Osteocyte (in vitro differentiated cells): ENCODE data around the gene VRK1. TPM values are rescaled to one million over a fixed set of nuclear protein-coding genes. Genes with fewer than 3 reads are reported as not detected.

ENCODE experiments used
- DNase-seq: peaks from one replicate; pipeline ENCODE4 v3.0.0; 2021; ENCODE audit warnings: mixed read lengths; ENCODE audit not compliant: unreplicated experiment; ENCODE audit errors: extremely low spot score
- H3K27ac Mint-ChIP-seq: one replicate; pipeline ENCODE4 v1.8.0; 2021; ENCODE audit warnings: mild to moderate bottlenecking, mixed read lengths; ENCODE audit not compliant: unreplicated experiment
- H3K27me3 Mint-ChIP-seq: one replicate; pipeline ENCODE4 v1.8.0; 2021; ENCODE audit warnings: mixed read lengths; ENCODE audit not compliant: unreplicated experiment
- H3K36me3 Mint-ChIP-seq: one replicate; pipeline ENCODE4 v1.8.0; 2021; ENCODE audit warnings: mixed read lengths; ENCODE audit not compliant: unreplicated experiment
- H3K4me1 Mint-ChIP-seq: one replicate; pipeline ENCODE4 v1.8.0; 2021; ENCODE audit warnings: mixed read lengths; ENCODE audit not compliant: unreplicated experiment
- H3K4me3 Mint-ChIP-seq: one replicate; pipeline ENCODE4 v1.8.0; 2021; ENCODE audit warnings: mild to moderate bottlenecking, moderate library complexity, mixed read lengths; ENCODE audit not compliant: unreplicated experiment
- H3K9me3 Mint-ChIP-seq: one replicate; pipeline ENCODE4 v1.8.0; 2021; ENCODE audit warnings: mixed read lengths; ENCODE audit not compliant: unreplicated experiment
- total RNA-seq: library from RNA; stranded (reverse); gene quantifications from 2 replicates; pipeline ENCODE4 v1.2.1, GENCODE V29; 2021
- TF ChIP-seq, protein P1 (sequence below): fragments of 200-600 bp; sonication (generic); IDR thresholded peaks from 2 replicates; pipeline ENCODE4 v1.5.0; 2021; ENCODE audit warnings: antibody characterized with exemption, mild to moderate bottlenecking, moderate library complexity

The VRK1 gene
- total RNA-seq, 1 donor from 2014 or later, result 10.6 TPM

GRCh38 chr14:96861568-96862310 is 64.6 kb downstream of the VRK1 start:
- Mint-ChIP-seq H3K4me1 (no peaks in the 10 kb centered on the region), H3K27ac (no peak overlapping the region), H3K4me3 (no peak overlapping the region), H3K9me3 (no peaks in the 10 kb centered on the region), H3K27me3 (no peaks in the 10 kb centered on the region), H3K36me3 (peaks cover 4% of the 10 kb centered on the region)
- DNase-seq, result no peak
- TF ChIP-seq, protein P1, sequence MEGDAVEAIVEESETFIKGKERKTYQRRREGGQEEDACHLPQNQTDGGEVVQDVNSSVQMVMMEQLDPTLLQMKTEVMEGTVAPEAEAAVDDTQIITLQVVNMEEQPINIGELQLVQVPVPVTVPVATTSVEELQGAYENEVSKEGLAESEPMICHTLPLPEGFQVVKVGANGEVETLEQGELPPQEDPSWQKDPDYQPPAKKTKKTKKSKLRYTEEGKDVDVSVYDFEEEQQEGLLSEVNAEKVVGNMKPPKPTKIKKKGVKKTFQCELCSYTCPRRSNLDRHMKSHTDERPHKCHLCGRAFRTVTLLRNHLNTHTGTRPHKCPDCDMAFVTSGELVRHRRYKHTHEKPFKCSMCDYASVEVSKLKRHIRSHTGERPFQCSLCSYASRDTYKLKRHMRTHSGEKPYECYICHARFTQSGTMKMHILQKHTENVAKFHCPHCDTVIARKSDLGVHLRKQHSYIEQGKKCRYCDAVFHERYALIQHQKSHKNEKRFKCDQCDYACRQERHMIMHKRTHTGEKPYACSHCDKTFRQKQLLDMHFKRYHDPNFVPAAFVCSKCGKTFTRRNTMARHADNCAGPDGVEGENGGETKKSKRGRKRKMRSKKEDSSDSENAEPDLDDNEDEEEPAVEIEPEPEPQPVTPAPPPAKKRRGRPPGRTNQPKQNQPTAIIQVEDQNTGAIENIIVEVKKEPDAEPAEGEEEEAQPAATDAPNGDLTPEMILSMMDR, result no peak

DNA sequence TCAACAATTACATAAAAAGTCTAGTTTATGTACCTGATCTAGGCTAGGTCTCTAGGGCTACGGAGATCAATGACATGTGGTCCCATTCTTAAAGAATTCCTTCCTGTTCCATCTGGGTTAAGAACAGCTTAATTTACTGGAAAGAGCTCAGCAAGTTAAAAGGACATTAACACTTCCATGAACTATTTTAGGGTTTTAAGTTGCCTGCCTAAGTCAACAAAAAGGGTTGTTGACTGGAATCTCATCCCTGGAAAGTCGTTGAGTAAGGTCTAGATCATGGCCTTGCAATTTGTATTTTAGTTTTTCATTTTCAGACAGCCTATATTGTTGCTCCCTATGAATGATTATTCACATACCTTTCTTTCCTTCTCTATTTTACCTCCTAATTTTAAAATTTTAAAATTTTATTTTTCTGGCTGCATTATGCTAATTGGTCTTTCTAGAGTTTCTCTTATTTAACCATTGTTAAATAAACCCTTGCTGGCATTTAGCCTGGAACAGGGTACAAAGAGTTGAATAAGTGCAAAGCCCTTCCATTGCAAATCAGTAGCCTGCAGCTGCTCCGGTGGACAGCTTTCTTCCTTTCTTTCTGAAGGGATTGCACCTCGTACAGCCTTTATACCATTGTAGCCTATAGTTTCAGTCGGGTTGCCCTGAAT is 66.3 kb downstream of the VRK1 start:
- no peak overlapping the region for H3K27ac Mint-ChIP-seq
- no peak overlapping the region for H3K4me3 Mint-ChIP-seq
- DNase-seq, result no peak
- H3K9me3 Mint-ChIP-seq, result no peaks in the 10 kb centered on the region
- H3K4me1 Mint-ChIP-seq, result no peaks in the 10 kb centered on the region
- H3K36me3 Mint-ChIP-seq, result peaks cover 4% of the 10 kb centered on the region
- TF ChIP-seq, protein P1, result no peak
- no peaks in the 10 kb centered on the region for H3K27me3 Mint-ChIP-seq

GRCh38 chr14:96863986-96864330 is 66.8 kb downstream of the VRK1 start:
- H3K27me3 Mint-ChIP-seq, result no peaks in the 10 kb centered on the region
- DNase-seq, result no peak
- no peak overlapping the region for H3K4me3 Mint-ChIP-seq
- no peaks in the 10 kb centered on the region for H3K9me3 Mint-ChIP-seq
- no peaks in the 10 kb centered on the region for H3K4me1 Mint-ChIP-seq
- TF ChIP-seq, protein P1, result no peak
- no peak overlapping the region for H3K27ac Mint-ChIP-seq
- H3K36me3 Mint-ChIP-seq, result peaks cover 4% of the 10 kb centered on the region

GRCh38 chr14:96867634-96868033 is 70.5 kb downstream of the VRK1 start:
- Mint-ChIP-seq H3K4me3 (no peak overlapping the region), H3K36me3 (peaks cover 4% of the 10 kb centered on the region), H3K9me3 (no peaks in the 10 kb centered on the region), H3K27ac (no peak overlapping the region), H3K27me3 (no peaks in the 10 kb centered on the region), H3K4me1 (no peaks in the 10 kb centered on the region)
- TF ChIP-seq, protein P1, result no peak
- DNase-seq, result no peak

DNA sequence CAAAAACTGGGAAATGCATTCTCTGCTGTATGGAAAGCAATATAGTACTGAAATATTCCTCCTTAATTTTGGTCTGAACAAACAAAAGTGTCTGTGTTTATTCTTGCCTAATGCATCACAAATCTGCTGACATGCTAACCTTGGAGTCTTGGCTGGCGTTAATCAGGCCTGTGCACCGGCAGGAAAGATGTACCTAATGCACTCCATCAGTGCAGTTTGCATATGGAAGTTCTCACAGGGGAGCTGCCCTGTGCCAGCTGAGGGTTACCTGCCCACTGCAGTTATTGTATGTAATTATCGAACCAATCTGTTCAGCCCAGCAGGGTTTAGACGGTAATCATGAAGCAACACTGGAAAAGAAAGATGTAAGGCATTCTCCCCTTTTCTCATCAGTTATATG is 76.9 kb downstream of the VRK1 start:
- Mint-ChIP-seq H3K4me1 (no peaks in the 10 kb centered on the region), H3K27me3 (no peaks in the 10 kb centered on the region), H3K27ac (no peak overlapping the region), H3K36me3 (no peaks in the 10 kb centered on the region), H3K9me3 (no peaks in the 10 kb centered on the region), H3K4me3 (no peak overlapping the region)
- no peak for DNase-seq
- TF ChIP-seq, protein P1, result no peak
